Caco-2 (cell line): Measurements from ENCODE around the gene LGALS13. TPM values are rescaled to one million over a fixed set of nuclear protein-coding genes. Genes with fewer than 3 reads are reported as not detected.

Experiments
- BruUV-seq: library from RNA; stranded (reverse); fragments of 400-500 nt; replicated peaks from 2 replicates; lab custom pipeline; 2021; lab: Mats Ljungman, UMichigan
- CTCF ChIA-PET: fragments of 300-600 bp; sonication (Branson Sonifier 250); formaldehyde crosslinking; loops from one replicate; lab custom pipeline; 2022; ENCODE audit warnings: antibody characterized with exemption; lab: Charles Lee
- POLR2A ChIA-PET: fragments of 300-600 bp; sonication (Branson Sonifier 250); formaldehyde crosslinking; loops from one replicate; lab custom pipeline; 2022; ENCODE audit warnings: antibody characterized with exemption; lab: Charles Lee
- DNase-seq, 2 experiments: peaks; one replicate each; pipeline versions ENCODE4 v3.0.0 to v3.0.0-alpha.2; 2020 to 2022
- H3K27me3 ChIP-seq: replicated peaks from 2 replicates; pipeline ENCODE4 v1.6.0; 2011; ENCODE audit warnings: low read length; ENCODE audit not compliant: control insufficient read depth, insufficient read depth
- H3K36me3 ChIP-seq: 2 replicates; pipeline ENCODE4 v1.5.1; 2011; ENCODE audit warnings: low read length; ENCODE audit not compliant: control insufficient read depth, insufficient read depth
- H3K4me1 ChIP-seq: fragments of 250-450 bp; sonication (Bioruptor Pico); 2 replicates; pipeline ENCODE4 v1.5.1; 2020; ENCODE audit warnings: mild to moderate bottlenecking
- H3K4me3 ChIP-seq: 2 replicates; pipeline ENCODE4 v1.5.1; 2011; ENCODE audit warnings: low read depth, mild to moderate bottlenecking, control low read depth, low read length
- H3K9me3 ChIP-seq: fragments of 250-450 bp; sonication (Bioruptor Pico); 2 replicates; pipeline ENCODE4 v1.5.1; 2020; ENCODE audit warnings: mild to moderate bottlenecking, moderate library complexity
- H3K27ac Mint-ChIP-seq: one replicate; pipeline ENCODE4 v1.8.0; 2022; ENCODE audit warnings: mixed read lengths; ENCODE audit not compliant: unreplicated experiment
- H3K27me3 Mint-ChIP-seq: one replicate; pipeline ENCODE4 v1.8.0; 2022; ENCODE audit warnings: mixed read lengths; ENCODE audit not compliant: insufficient read depth, unreplicated experiment
- H3K36me3 Mint-ChIP-seq: one replicate; pipeline ENCODE4 v1.8.0; 2022; ENCODE audit warnings: mild to moderate bottlenecking, mixed read lengths; ENCODE audit not compliant: insufficient read depth, unreplicated experiment
- H3K4me1 Mint-ChIP-seq: one replicate; pipeline ENCODE4 v1.8.0; 2022; ENCODE audit warnings: low read depth, mixed read lengths; ENCODE audit not compliant: unreplicated experiment
- H3K4me3 Mint-ChIP-seq: one replicate; pipeline ENCODE4 v1.8.0; 2022; ENCODE audit warnings: mild to moderate bottlenecking, moderate library complexity, mixed read lengths; ENCODE audit not compliant: unreplicated experiment
- H3K9me3 Mint-ChIP-seq: one replicate; pipeline ENCODE4 v1.8.0; 2022; ENCODE audit warnings: mixed read lengths; ENCODE audit not compliant: unreplicated experiment
- CTCF ChIP-seq, 2 experiments: fragments of 200-600 bp in 1 of 2; IDR thresholded peaks; 1 replicate in 1 of 2; 2 replicates in 1 of 2; pipeline versions ENCODE4 v1.5.1 to v1.8.0; 2011 to 2022; ENCODE audit warnings: antibody characterized with exemption in 1 of 2, control low read depth in 1 of 2, inconsistent platforms in 1 of 2, low read depth in 1 of 2, low read length in 1 of 2, mild to moderate bottlenecking in 1 of 2, moderate library complexity in 1 of 2; ENCODE audit not compliant: insufficient read depth in 1 of 2, severe bottlenecking in 1 of 2, unreplicated experiment in 1 of 2
- intact Hi-C: fragments of 100-400 bp; cut with micrococcal nuclease; formaldehyde crosslinking; loops from one replicate; pipeline ENCODE4 v1.10.0; 2022; ENCODE audit not compliant: unreplicated experiment
- total RNA-seq: library from RNA; stranded (reverse); gene quantifications from 2 replicates; pipeline ENCODE4 v1.2.3, GENCODE V29; 2022

The LGALS13 gene
- total RNA-seq, 1 experiment from 2014 or later: not detected

DNA sequence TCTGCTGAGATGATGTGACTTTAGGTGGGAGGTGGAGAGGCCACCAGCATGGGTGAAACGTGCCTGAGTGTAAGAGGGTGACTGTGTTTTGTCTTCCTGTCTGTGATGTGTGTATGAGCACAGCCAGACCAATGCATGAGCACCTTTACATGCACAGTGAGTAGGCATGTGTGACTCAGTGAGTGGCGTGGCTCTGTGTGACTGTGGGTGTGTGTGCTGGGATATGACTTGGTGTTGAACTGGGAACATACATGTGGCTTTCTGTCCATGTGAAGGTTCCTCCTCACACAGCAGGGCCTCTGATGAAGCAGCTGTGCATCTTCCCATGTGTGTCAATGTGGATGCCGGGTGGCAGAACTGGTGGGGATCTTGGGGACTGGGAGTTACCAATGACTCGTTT lies 19.9 kb upstream of the LGALS13 start:
- Histone ChIP-seq H3K4me1 (peaks cover 3% of the 10 kb centered on the region; the same call in 1 of the 2 replicates), H3K27me3 (no peaks in the 10 kb centered on the region; the same call in 1 of the 2 replicates), H3K4me3 (no peak overlapping the region), H3K36me3 (no peaks in the 10 kb centered on the region), H3K9me3 (peaks cover 9% of the 10 kb centered on the region; the same call in 1 of the 2 replicates)
- no peaks in the 10 kb centered on the region for H3K36me3 Mint-ChIP-seq
- peaks cover 17% of the 10 kb centered on the region for H3K27me3 Mint-ChIP-seq
- POLR2A ChIA-PET: no interaction called here
- BruUV-seq: no TSS peak
- H3K4me3 Mint-ChIP-seq: no peak overlapping the region
- peaks cover 11% of the 10 kb centered on the region for H3K9me3 Mint-ChIP-seq
- intact Hi-C loops: no loop called here
- CTCF ChIA-PET: no interaction called here
- no peak for TF ChIP-seq CTCF (IDR thresholded peaks at IDR 0.05; ENCODE audit: insufficient read depth in 1 of 2, low read depth in 1 of 2, low read length in 1 of 2, severe bottlenecking in 1 of 2, unreplicated experiment in 1 of 2)
- no peaks in the 10 kb centered on the region for H3K4me1 Mint-ChIP-seq
- no peak overlapping the region for H3K27ac Mint-ChIP-seq
- DNase-seq: no peak

- intact Hi-C loops: no loop called here
- Histone ChIP-seq H3K27me3 (no peaks in the 10 kb centered on the region; the same call in 1 of the 2 replicates), H3K4me3 (no peak overlapping the region), H3K4me1 (peaks cover 9% of the 10 kb centered on the region; the same call in 1 of the 2 replicates), H3K36me3 (no peaks in the 10 kb centered on the region), H3K9me3 (peaks cover 9% of the 10 kb centered on the region; the same call in 1 of the 2 replicates)
- no peak for DNase-seq
- peaks cover 11% of the 10 kb centered on the region for H3K9me3 Mint-ChIP-seq
- POLR2A ChIA-PET: no interaction called here
- H3K36me3 Mint-ChIP-seq: no peaks in the 10 kb centered on the region
- H3K4me1 Mint-ChIP-seq: no peaks in the 10 kb centered on the region
- TF ChIP-seq CTCF (IDR thresholded peaks at IDR 0.05; ENCODE audit: insufficient read depth in 1 of 2, low read depth in 1 of 2, low read length in 1 of 2, severe bottlenecking in 1 of 2, unreplicated experiment in 1 of 2): no peak
- no peak overlapping the region for H3K4me3 Mint-ChIP-seq
- H3K27ac Mint-ChIP-seq: no peak overlapping the region
- BruUV-seq: no TSS peak
- peaks cover 13% of the 10 kb centered on the region for H3K27me3 Mint-ChIP-seq
- CTCF ChIA-PET: no interaction called here
Observed at GRCh38 chr19:39582891-39583625, 19.3 kb upstream of the LGALS13 start.

DNA sequence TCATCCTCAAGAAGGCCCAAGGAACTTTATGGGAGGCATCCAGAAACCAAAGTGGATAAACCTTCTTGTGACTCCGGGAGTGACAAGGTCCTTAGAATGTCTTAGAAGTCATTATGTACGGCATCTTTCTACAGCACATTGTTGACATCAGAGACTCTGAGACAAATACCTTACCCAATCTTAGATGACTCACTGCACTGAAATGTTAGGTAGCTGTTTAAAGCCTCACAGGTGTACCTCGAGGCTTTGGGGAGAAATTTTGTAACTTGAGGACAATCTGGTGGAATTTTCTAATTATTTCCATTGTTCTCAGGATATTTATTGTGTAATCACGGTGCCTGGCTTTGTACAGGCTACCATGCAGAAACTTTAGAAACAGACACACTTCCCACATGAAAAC lies 14.8 kb upstream of the LGALS13 start:
- BruUV-seq: no TSS peak
- TF ChIP-seq CTCF (IDR thresholded peaks at IDR 0.05; ENCODE audit: insufficient read depth in 1 of 2, low read depth in 1 of 2, low read length in 1 of 2, severe bottlenecking in 1 of 2, unreplicated experiment in 1 of 2): no peak
- H3K4me1 ChIP-seq: peaks cover 9% of the 10 kb centered on the region; the same call in 1 of the 2 replicates
- H3K9me3 ChIP-seq: no peaks in the 10 kb centered on the region
- ChIA-PET POLR2A (no interaction called here), CTCF (no interaction called here)
- no peak for DNase-seq
- no peaks in the 10 kb centered on the region for H3K27me3 ChIP-seq
- Mint-ChIP-seq H3K36me3 (no peaks in the 10 kb centered on the region), H3K9me3 (no peaks in the 10 kb centered on the region), H3K27ac (no peak overlapping the region), H3K4me3 (no peak overlapping the region), H3K4me1 (no peaks in the 10 kb centered on the region), H3K27me3 (peaks cover 9% of the 10 kb centered on the region)
- intact Hi-C loops: no loop called here
- H3K4me3 ChIP-seq: no peak overlapping the region
- H3K36me3 ChIP-seq: no peaks in the 10 kb centered on the region
